Endothelial cell of umbilical vein (primary cell): ENCODE results near the gene CLSTN1. TPM values are rescaled to one million over a fixed set of nuclear protein-coding genes. Genes with fewer than 3 reads are reported as not detected.

ENCODE experiments used
- BruUV-seq: library from RNA; stranded (reverse); fragments of 400-500 nt; replicated peaks from 2 replicates; lab custom pipeline; 2021; lab: Mats Ljungman, UMichigan
- CTCF ChIA-PET: fragments of 300-600, 350-600 bp; sonication (Branson Sonifier 250); formaldehyde crosslinking; loops from one replicate; lab custom pipeline; 2021; ENCODE audit warnings: antibody characterized with exemption, inconsistent platforms; lab: Charles Lee
- POLR2A ChIA-PET: fragments of 300-600, 350-600 bp; sonication (Branson Sonifier 250); formaldehyde crosslinking; loops from one replicate; lab custom pipeline; 2021; ENCODE audit warnings: antibody characterized with exemption, inconsistent platforms; lab: Charles Lee
- DNase-seq: peaks from one replicate; pipeline ENCODE4 v3.0.0-alpha.2; 2011; ENCODE audit warnings: low read depth, low spot score
- FAIRE-seq: peaks from 2 replicates; lab custom pipeline; 2011; peaks lifted over from hg19 to GRCh38; lab: Jason Lieb, UNC
- H2AFZ ChIP-seq: 2 replicates; pipeline ENCODE4 v1.6.0; 2012; ENCODE audit warnings: low read depth, low read length, control low read depth, inconsistent platforms
- H3K27ac ChIP-seq: 2 replicates; pipeline ENCODE4 v1.5.1; 2011; ENCODE audit warnings: low read depth, mild to moderate bottlenecking, control low read depth, low read length, moderate library complexity; ENCODE audit not compliant: insufficient read depth
- H3K27me3 ChIP-seq, 2 experiments: 2 replicates each; pipeline versions ENCODE4 v1.6.0 to v1.6.1; 2011; ENCODE audit warnings: low read length in 2 of 2, mixed read lengths in 1 of 2; ENCODE audit not compliant: control insufficient read depth in 2 of 2, insufficient read depth in 2 of 2
- H3K36me3 ChIP-seq, 2 experiments: 2 replicates in 1 of 2; 3 replicates in 1 of 2; pipeline ENCODE4 v1.5.1; 2011; ENCODE audit warnings: low read length in 2 of 2, mild to moderate bottlenecking in 1 of 2, moderate library complexity in 1 of 2; ENCODE audit not compliant: control insufficient read depth in 2 of 2, insufficient read depth in 2 of 2; ENCODE audit errors: extremely low read depth in 1 of 2
- H3K4me1 ChIP-seq: 3 replicates; pipeline ENCODE4 v1.5.1; 2011; ENCODE audit warnings: mild to moderate bottlenecking, low read length; ENCODE audit not compliant: control insufficient read depth, insufficient read depth; ENCODE audit errors: extremely low read depth
- H3K4me2 ChIP-seq: 2 replicates; pipeline ENCODE4 v1.6.1; 2011; ENCODE audit warnings: low read length, control low read depth, mixed read lengths; ENCODE audit not compliant: insufficient read depth
- H3K4me3 ChIP-seq, 3 experiments: fragments of 200-600 bp in 1 of 3; sonication (generic), shearing (Covaris generic) in 1 of 3; replicated peaks in 1 of 3; 2 replicates each; pipeline ENCODE4 v1.5.1; 2011 to 2016; ENCODE audit warnings: control low read depth in 3 of 3, low read length in 3 of 3, mild to moderate bottlenecking in 2 of 3, inconsistent platforms in 1 of 3, low read depth in 1 of 3, moderate library complexity in 1 of 3; ENCODE audit not compliant: insufficient read depth in 1 of 3
- H3K79me2 ChIP-seq: 2 replicates; pipeline ENCODE4 v1.6.0; 2012; ENCODE audit warnings: low read length, inconsistent platforms; ENCODE audit not compliant: control insufficient read depth, insufficient read depth
- H3K9ac ChIP-seq: replicated peaks from 2 replicates; pipeline ENCODE3; 2011; ENCODE audit warnings: low read length, control low read depth; ENCODE audit not compliant: insufficient read depth; ENCODE audit errors: extremely low read depth
- H3K9me1 ChIP-seq: replicated peaks from 3 replicates; pipeline ENCODE4 v1.6.0; 2011; ENCODE audit warnings: mild to moderate bottlenecking, low read length; ENCODE audit not compliant: control insufficient read depth, insufficient read depth; ENCODE audit errors: extremely low read depth
- H3K9me3 ChIP-seq: replicated peaks from 2 replicates; pipeline ENCODE4 v1.5.1; 2012; ENCODE audit warnings: low read length, inconsistent platforms; ENCODE audit not compliant: control insufficient read depth, insufficient read depth
- H4K20me1 ChIP-seq: replicated peaks from 2 replicates; pipeline ENCODE3; 2011; ENCODE audit warnings: mild to moderate bottlenecking, low read length; ENCODE audit not compliant: control insufficient read depth, insufficient read depth; ENCODE audit errors: extremely low read depth
- EZH2 ChIP-seq: IDR thresholded peaks from 2 replicates; pipeline ENCODE4 v1.6.1; 2012; ENCODE audit warnings: borderline replicate concordance, low read depth, mild to moderate bottlenecking, moderate library complexity, low read length, inconsistent platforms; ENCODE audit not compliant: severe bottlenecking
- FOS ChIP-seq: IDR thresholded peaks from 2 replicates; pipeline ENCODE4 v1.6.1; 2011; ENCODE audit warnings: mild to moderate bottlenecking, low read length, moderate library complexity, borderline replicate concordance; ENCODE audit not compliant: insufficient read depth
- GATA2 ChIP-seq: IDR thresholded peaks from 2 replicates; pipeline ENCODE4 v1.7.0; 2011; ENCODE audit warnings: low read depth, mild to moderate bottlenecking, moderate library complexity, mixed read lengths, low read length; ENCODE audit not compliant: insufficient read length, insufficient read depth
- JUN ChIP-seq: IDR thresholded peaks from 2 replicates; pipeline ENCODE4 v1.6.1; 2011; ENCODE audit warnings: borderline replicate concordance, low read depth; ENCODE audit not compliant: insufficient read length, insufficient read depth
- MYC ChIP-seq: IDR thresholded peaks from one replicate; pipeline ENCODE4 v1.6.1; 2011; ENCODE audit warnings: mild to moderate bottlenecking, low read depth, low read length
- POLR2A ChIP-seq: IDR thresholded peaks from 2 replicates; pipeline ENCODE4 v1.6.1; 2012; ENCODE audit warnings: low read depth, mild to moderate bottlenecking, control low read depth, low read length
- POLR2AphosphoS5 ChIP-seq: IDR thresholded peaks from 2 replicates; pipeline ENCODE4 v1.6.1; 2012; ENCODE audit warnings: low read depth, mild to moderate bottlenecking, control low read depth, low read length, moderate library complexity; ENCODE audit not compliant: insufficient read depth
- dilution Hi-C: fragments of 300-500 bp; cut with MboI; formaldehyde crosslinking; loops from one replicate; pipeline ENCODE4 v1.15.0; 2019; ENCODE audit warnings: low sequenced_read_pairs; ENCODE audit not compliant: extremely low pct_ligation_motif_present
- intact Hi-C: fragments of 100-400 bp; cut with micrococcal nuclease; formaldehyde crosslinking; loops from one replicate; pipeline ENCODE4 v1.10.0; 2022
- polyA plus RNA-seq, 4 experiments: library from polyadenylated mRNA; depleted of rRNA in 3 of 4; stranded (reverse) in 3 of 4; unstranded in 1 of 4; fragments of >200 nt; gene quantifications; 2 replicates each; pipeline versions ENCODE4 v1.2.1 to v1.2.3, GENCODE V29; 2011 to 2012; ENCODE audit warnings: missing spikeins in 1 of 4
- total RNA-seq: library from RNA; stranded (reverse); gene quantifications from 2 replicates; pipeline ENCODE4 v1.2.3, GENCODE V29; 2021
- TF ChIP-seq, protein P1 (sequence below), 2 donors: IDR thresholded peaks; 1 replicate in 1 of 2; 2 replicates in 1 of 2; pipeline ENCODE4 v1.5.1; 2011; ENCODE audit warnings: low read length in 2 of 2, mild to moderate bottlenecking in 2 of 2, moderate library complexity in 2 of 2, control low read depth in 1 of 2, inconsistent platforms in 1 of 2, low read depth in 1 of 2; ENCODE audit not compliant: insufficient read depth in 1 of 2; ENCODE audit errors: extremely low read depth in 1 of 2
- TF ChIP-seq, protein P2 (sequence below): IDR thresholded peaks from 2 replicates; pipeline ENCODE4 v1.6.1; 2011; ENCODE audit not compliant: insufficient read depth, insufficient read length

CLSTN1 gene
- total and polyA plus RNA-seq, 2 donors (not counting 3 experiments of a cell fraction or from before 2014, with no cell fraction given), result 49.1 to 130 TPM

DNA sequence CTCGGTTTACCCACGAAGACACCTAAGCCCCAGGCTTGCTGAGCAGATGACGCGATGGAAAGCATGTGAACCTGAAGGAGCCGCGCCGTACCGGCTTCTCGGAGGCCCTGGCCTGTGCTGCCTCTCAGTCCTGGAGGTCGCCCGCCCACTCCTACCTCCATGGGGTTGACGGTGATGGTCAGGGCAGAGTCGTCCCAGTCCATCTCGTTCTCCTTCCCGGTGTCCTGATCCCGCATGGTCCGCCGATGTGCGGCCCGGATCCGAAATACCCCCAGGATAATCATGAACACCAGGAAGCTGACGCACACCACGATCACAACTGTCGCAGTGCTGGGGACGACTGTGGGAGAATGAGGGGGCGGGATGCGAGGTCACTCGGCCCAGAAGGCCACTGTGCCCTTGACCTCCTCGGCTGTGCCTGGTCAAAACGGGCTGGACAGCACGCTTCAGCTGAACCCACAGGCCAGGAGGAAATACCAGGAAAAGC, 92.7 kb downstream of the CLSTN1 start:
- BruUV-seq, result no TSS peak
- Histone ChIP-seq H4K20me1 (no peaks in the 10 kb centered on the region), H3K4me2 (no peak overlapping the region), H3K9ac (no peak overlapping the region), H2AFZ (no peak overlapping the region), H3K27me3 (no peaks in the 10 kb centered on the region), H3K4me1 (no peaks in the 10 kb centered on the region), H3K4me3 (no peak overlapping the region), H3K36me3 (peaks cover 9 to 50% of the 10 kb centered on the region in 2 experiments), H3K9me3 (no peaks in the 10 kb centered on the region), H3K27ac (no peak overlapping the region), H3K79me2 (no peaks in the 10 kb centered on the region), H3K9me1 (no peaks in the 10 kb centered on the region)
- POLR2A ChIA-PET, result no interaction called here
- dilution Hi-C loops (no loop called here), intact Hi-C loops (no loop called here)
- DNase-seq (no peak), FAIRE-seq (no peak)
- TF ChIP-seq POLR2AphosphoS5, result no peak
- CTCF ChIA-PET, result no interaction called here

DNA sequence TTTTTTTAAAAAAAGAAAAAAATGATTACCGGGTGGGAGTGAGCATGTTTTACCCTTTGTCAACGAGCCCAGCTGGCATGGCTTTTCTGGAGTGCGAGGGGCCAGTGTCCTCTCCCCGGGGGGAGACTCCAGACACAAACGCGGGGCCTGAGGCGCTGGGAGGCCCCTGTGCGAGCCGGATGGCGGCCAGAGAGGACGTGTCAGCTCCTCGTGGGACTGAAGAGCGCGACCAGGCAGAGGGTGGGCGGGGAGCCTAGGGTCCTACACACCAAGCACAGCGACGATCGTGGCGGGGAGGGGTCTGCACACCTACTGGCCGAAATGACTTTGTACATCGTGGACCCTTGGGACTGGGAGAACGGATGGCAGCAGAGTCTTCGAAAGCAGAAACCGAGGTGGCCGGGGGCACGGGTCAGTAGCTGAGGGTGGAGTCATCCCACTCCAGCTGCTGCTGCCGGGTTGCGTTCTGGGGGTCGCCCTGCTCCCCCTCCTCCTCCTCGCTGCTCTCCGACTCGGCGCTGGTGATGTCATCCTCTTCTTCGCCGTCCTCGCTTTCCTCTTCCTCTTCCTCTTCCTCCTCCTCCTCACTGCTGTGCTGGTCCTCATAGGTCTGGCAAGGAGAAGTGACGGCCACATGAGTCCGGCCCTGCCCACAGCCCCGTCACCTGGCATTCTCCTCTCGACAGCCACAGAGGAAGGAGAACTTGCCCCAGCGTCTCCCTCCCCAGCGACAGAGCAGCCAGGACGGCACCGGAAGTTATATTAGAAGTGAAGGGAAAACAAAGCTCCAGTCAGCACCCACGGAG, 93.5 kb downstream of the CLSTN1 start:
- H3K4me3 ChIP-seq, result no peak overlapping the region
- no peak overlapping the region for H3K4me2 ChIP-seq
- no peaks in the 10 kb centered on the region for H3K9me3 ChIP-seq
- no peaks in the 10 kb centered on the region for H4K20me1 ChIP-seq
- DNase-seq, result no peak
- no peaks in the 10 kb centered on the region for H3K9me1 ChIP-seq
- dilution Hi-C loops (no loop called here), intact Hi-C loops (no loop called here)
- no peak for FAIRE-seq
- H3K79me2 ChIP-seq, result no peaks in the 10 kb centered on the region
- no peak overlapping the region for H2AFZ ChIP-seq
- H3K27ac ChIP-seq, result no peak overlapping the region
- no TSS peak for BruUV-seq
- ChIA-PET CTCF (interaction anchor here (1.2 kb wide), 1 partner anchor 9 kb away, joined by 5 read pairs; no protein-coding TSS in a partner anchor), POLR2A (no interaction called here)
- TF ChIP-seq, protein P1, sequence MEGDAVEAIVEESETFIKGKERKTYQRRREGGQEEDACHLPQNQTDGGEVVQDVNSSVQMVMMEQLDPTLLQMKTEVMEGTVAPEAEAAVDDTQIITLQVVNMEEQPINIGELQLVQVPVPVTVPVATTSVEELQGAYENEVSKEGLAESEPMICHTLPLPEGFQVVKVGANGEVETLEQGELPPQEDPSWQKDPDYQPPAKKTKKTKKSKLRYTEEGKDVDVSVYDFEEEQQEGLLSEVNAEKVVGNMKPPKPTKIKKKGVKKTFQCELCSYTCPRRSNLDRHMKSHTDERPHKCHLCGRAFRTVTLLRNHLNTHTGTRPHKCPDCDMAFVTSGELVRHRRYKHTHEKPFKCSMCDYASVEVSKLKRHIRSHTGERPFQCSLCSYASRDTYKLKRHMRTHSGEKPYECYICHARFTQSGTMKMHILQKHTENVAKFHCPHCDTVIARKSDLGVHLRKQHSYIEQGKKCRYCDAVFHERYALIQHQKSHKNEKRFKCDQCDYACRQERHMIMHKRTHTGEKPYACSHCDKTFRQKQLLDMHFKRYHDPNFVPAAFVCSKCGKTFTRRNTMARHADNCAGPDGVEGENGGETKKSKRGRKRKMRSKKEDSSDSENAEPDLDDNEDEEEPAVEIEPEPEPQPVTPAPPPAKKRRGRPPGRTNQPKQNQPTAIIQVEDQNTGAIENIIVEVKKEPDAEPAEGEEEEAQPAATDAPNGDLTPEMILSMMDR (IDR thresholded peaks at IDR 0.05; ENCODE audit: extremely low read depth in 1 of 2, insufficient read depth in 1 of 2, low read depth in 1 of 2, low read length in 2 of 2), result no peak
- TF ChIP-seq POLR2A (no peak), FOS (no peak), GATA2 (no peak), POLR2AphosphoS5 (no peak), MYC (no peak), JUN (no peak), EZH2 (no peak)
- TF ChIP-seq, protein P2, sequence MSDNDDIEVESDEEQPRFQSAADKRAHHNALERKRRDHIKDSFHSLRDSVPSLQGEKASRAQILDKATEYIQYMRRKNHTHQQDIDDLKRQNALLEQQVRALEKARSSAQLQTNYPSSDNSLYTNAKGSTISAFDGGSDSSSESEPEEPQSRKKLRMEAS, result no peak
- H3K27me3 ChIP-seq, result no peaks in the 10 kb centered on the region
- H3K9ac ChIP-seq, result no peak overlapping the region
- peaks cover 9 to 43% of the 10 kb centered on the region in 2 experiments for H3K36me3 ChIP-seq
- H3K4me1 ChIP-seq, result no peaks in the 10 kb centered on the region
